ENCODE results near the gene CLIP1. TPM values are rescaled to one million over a fixed set of nuclear protein-coding genes. Genes with fewer than 3 reads are reported as not detected.
"Not testable (repeated sequence)": the region's sequence is repeated elsewhere in the genome, so short reads cannot be mapped to it uniquely, and the experiment has no call there.

CLIP1 gene
- polyA plus RNA-seq, 1 donor, result 19.6 TPM

- no peak for DNase-seq (ENCODE audit: low read depth)
These were observed 27.1 kb downstream of the CLIP1 start for GRCh38 chr12:122395319-122395718.

- no peak for DNase-seq (ENCODE audit: low read depth)
These were observed 27.8 kb downstream of the CLIP1 start for GRCh38 chr12:122394626-122395194.

- DNase-seq (ENCODE audit: low read depth), result no peak
These were observed 28.7 kb downstream of the CLIP1 start for GRCh38 chr12:122393817-122394216.

- DNase-seq (ENCODE audit: low read depth), result no peak
These were observed 30.1 kb downstream of the CLIP1 start for GRCh38 chr12:122392411-122392810.

- DNase-seq (ENCODE audit: low read depth), result no peak
These were observed 32.8 kb downstream of the CLIP1 start for GRCh38 chr12:122389677-122390076.

GRCh38 chr12:122387887-122388286 lies 34.6 kb downstream of the CLIP1 start:
- DNase-seq (ENCODE audit: low read depth), result no peak

GRCh38 chr12:122385171-122386016 lies 37.1 kb downstream of the CLIP1 start:
- no peak for DNase-seq (ENCODE audit: low read depth)

GRCh38 chr12:122382919-122383350 lies 39.5 kb downstream of the CLIP1 start:
- no peak for DNase-seq (ENCODE audit: low read depth)

- DNase-seq (ENCODE audit: low read depth), result no peak
These were observed 41.4 kb downstream of the CLIP1 start for GRCh38 chr12:122381021-122381420.

GRCh38 chr12:122376751-122377150 lies 45.7 kb downstream of the CLIP1 start:
- not testable (repeated sequence) for DNase-seq (ENCODE audit: low read depth)

GRCh38 chr12:122374707-122375106 lies 47.8 kb downstream of the CLIP1 start:
- DNase-seq (ENCODE audit: low read depth), result no peak

GRCh38 chr12:122371475-122372045 lies 50.9 kb downstream of the CLIP1 start:
- no peak for DNase-seq (ENCODE audit: low read depth)

- DNase-seq (ENCODE audit: low read depth), result no peak
These were observed 54.0 kb downstream of the CLIP1 start for GRCh38 chr12:122368361-122369073.

GRCh38 chr12:122367632-122368031 lies 54.8 kb downstream of the CLIP1 start:
- not testable (repeated sequence) for DNase-seq (ENCODE audit: low read depth)

GRCh38 chr12:122366685-122367475 lies 55.6 kb downstream of the CLIP1 start:
- DNase-seq (ENCODE audit: low read depth), result peak; percentile 25

- DNase-seq (ENCODE audit: low read depth), result not testable (repeated sequence)
These were observed 57.2 kb downstream of the CLIP1 start for GRCh38 chr12:122365226-122365625.

GRCh38 chr12:122363782-122364181 lies 58.7 kb downstream of the CLIP1 start:
- DNase-seq (ENCODE audit: low read depth), result no peak

GRCh38 chr12:122362755-122363154 lies 59.7 kb downstream of the CLIP1 start:
- DNase-seq (ENCODE audit: low read depth), result no peak

GRCh38 chr12:122358403-122358802 lies 64.1 kb downstream of the CLIP1 start:
- not testable (repeated sequence) for DNase-seq (ENCODE audit: low read depth)

GRCh38 chr12:122357536-122357935 lies 64.9 kb downstream of the CLIP1 start:
- DNase-seq (ENCODE audit: low read depth), result not testable (repeated sequence)

GRCh38 chr12:122356991-122357390 lies 65.5 kb downstream of the CLIP1 start:
- DNase-seq (ENCODE audit: low read depth), result not testable (repeated sequence)

Measured in forelimb muscle (tissue), 1 donor.